ENCODE data around the gene ZFP69B.

The ZFP69B gene

GRCh38 chr1:40449684-40450494, at the start of gene ZFP69B:
Gene ZFP69B, plus strand, starts transcription at chr1:40450476. Its CDS starts 486 bp downstream, at chr1:40450962.
- Histone ChIP-seq H3K4me2 (no peak within 1 kb of the TSS), H2AFZ (ENCODE audit: low read depth) (no peak within 1 kb of the TSS), H3K4me1 (ENCODE audit: low read depth, poor library complexity, severe bottlenecking) (no peaks in the 10 kb centered on the region), H3K9ac (no peak within 1 kb of the TSS), H3K27me3 (ENCODE audit: insufficient read depth, low read depth) (no peaks in the 10 kb centered on the region), H3K27ac (no peak within 1 kb of the TSS), H3K79me2 (ENCODE audit: insufficient read depth, low read depth) (no peaks in the 10 kb centered on the region), H4K20me1 (ENCODE audit: insufficient read depth) (no peaks in the 10 kb centered on the region), H3K36me3 (ENCODE audit: insufficient read depth) (no peaks in the 10 kb centered on the region), H3K4me3 (IDR thresholded peaks at IDR 0.05; ENCODE audit: insufficient read depth, low read depth, low read length) (no peak within 1 kb of the TSS)
- no peak for TF ChIP-seq CTCF (conservative IDR thresholded peaks at IDR 0.05; ENCODE audit: low read depth, low read length)

- Histone ChIP-seq H3K79me2 (ENCODE audit: insufficient read depth, low read depth) (peaks cover 24% of the 10 kb centered on the region; the same call in 1 of the 2 replicates), H3K4me1 (ENCODE audit: low read depth, poor library complexity, severe bottlenecking) (peaks cover 14% of the 10 kb centered on the region), H3K27me3 (ENCODE audit: insufficient read depth, low read depth) (no peaks in the 10 kb centered on the region), H2AFZ (ENCODE audit: low read depth) (no peak overlapping the region), H4K20me1 (ENCODE audit: insufficient read depth) (no peaks in the 10 kb centered on the region), H3K4me2 (no peak overlapping the region), H3K27ac (no peak overlapping the region), H3K4me3 (IDR thresholded peaks at IDR 0.05; ENCODE audit: insufficient read depth, low read depth, low read length) (no peak overlapping the region), H3K9ac (no peak overlapping the region), H3K36me3 (ENCODE audit: insufficient read depth) (no peaks in the 10 kb centered on the region)
- no peak for TF ChIP-seq CTCF (conservative IDR thresholded peaks at IDR 0.05; ENCODE audit: low read depth, low read length)
These were observed 48.6 kb upstream of the ZFP69B start for GRCh38 chr1:40401473-40402201.

GRCh38 chr1:40404670-40405462, 45.4 kb upstream of the ZFP69B start:
- H3K27me3 ChIP-seq (ENCODE audit: insufficient read depth, low read depth), result no peaks in the 10 kb centered on the region
- no peak overlapping the region for H3K9ac ChIP-seq
- H3K27ac ChIP-seq, result no peak overlapping the region
- peaks cover 14% of the 10 kb centered on the region for H3K4me1 ChIP-seq (ENCODE audit: low read depth, poor library complexity, severe bottlenecking)
- H2AFZ ChIP-seq (ENCODE audit: low read depth), result no peak overlapping the region
- no peak overlapping the region for H3K4me3 ChIP-seq (IDR thresholded peaks at IDR 0.05; ENCODE audit: insufficient read depth, low read depth, low read length)
- peaks cover 12% of the 10 kb centered on the region; the same call in 1 of the 2 replicates for H3K79me2 ChIP-seq (ENCODE audit: insufficient read depth, low read depth)
- H3K36me3 ChIP-seq (ENCODE audit: insufficient read depth), result no peaks in the 10 kb centered on the region
- peak; percentile 88 for TF ChIP-seq CTCF (conservative IDR thresholded peaks at IDR 0.05; ENCODE audit: low read depth, low read length)
- H3K4me2 ChIP-seq, result no peak overlapping the region; the same call in 1 of the 2 replicates
- H4K20me1 ChIP-seq (ENCODE audit: insufficient read depth), result no peaks in the 10 kb centered on the region

GRCh38 chr1:40405812-40406211, 44.5 kb upstream of the ZFP69B start:
- no peak overlapping the region for H3K9ac ChIP-seq
- H3K36me3 ChIP-seq (ENCODE audit: insufficient read depth), result no peaks in the 10 kb centered on the region
- no peak overlapping the region for H3K27ac ChIP-seq
- no peak overlapping the region for H3K4me2 ChIP-seq
- H3K4me1 ChIP-seq (ENCODE audit: low read depth, poor library complexity, severe bottlenecking), result peaks cover 14% of the 10 kb centered on the region
- peaks cover 12% of the 10 kb centered on the region; the same call in 1 of the 2 replicates for H3K79me2 ChIP-seq (ENCODE audit: insufficient read depth, low read depth)
- no peaks in the 10 kb centered on the region for H4K20me1 ChIP-seq (ENCODE audit: insufficient read depth)
- no peaks in the 10 kb centered on the region for H3K27me3 ChIP-seq (ENCODE audit: insufficient read depth, low read depth)
- TF ChIP-seq CTCF (conservative IDR thresholded peaks at IDR 0.05; ENCODE audit: low read depth, low read length), result no peak
- H2AFZ ChIP-seq (ENCODE audit: low read depth), result no peak overlapping the region
- no peak overlapping the region for H3K4me3 ChIP-seq (IDR thresholded peaks at IDR 0.05; ENCODE audit: insufficient read depth, low read depth, low read length)

Data from KMS-11 (cell line).